GM13976 (cell line): Measurements from ENCODE around the gene BOD1L1.
A peak's percentile ranks its signal among the peaks of the same experiment; 100 is the strongest.

Experiments
- DNase-seq: peaks from one replicate; pipeline ENCODE4 v3.0.0; 2012; ENCODE audit warnings: low spot score
- in situ Hi-C: fragments of 300-500 bp; cut with MboI; formaldehyde crosslinking; loops from one replicate; pipeline ENCODE4 v1.12.0; 2022; ENCODE audit warnings: low sequenced_read_pairs, mixed read lengths, inconsistent platforms; ENCODE audit not compliant: unreplicated experiment
- TF ChIP-seq, protein P1 (sequence below): IDR thresholded peaks from 2 replicates; pipeline ENCODE4 v1.5.1; 2012; ENCODE audit warnings: borderline replicate concordance, mild to moderate bottlenecking; ENCODE audit not compliant: insufficient read depth; ENCODE audit errors: extremely low read depth, missing control alignments, control extremely low read depth

BOD1L1 gene

DNA sequence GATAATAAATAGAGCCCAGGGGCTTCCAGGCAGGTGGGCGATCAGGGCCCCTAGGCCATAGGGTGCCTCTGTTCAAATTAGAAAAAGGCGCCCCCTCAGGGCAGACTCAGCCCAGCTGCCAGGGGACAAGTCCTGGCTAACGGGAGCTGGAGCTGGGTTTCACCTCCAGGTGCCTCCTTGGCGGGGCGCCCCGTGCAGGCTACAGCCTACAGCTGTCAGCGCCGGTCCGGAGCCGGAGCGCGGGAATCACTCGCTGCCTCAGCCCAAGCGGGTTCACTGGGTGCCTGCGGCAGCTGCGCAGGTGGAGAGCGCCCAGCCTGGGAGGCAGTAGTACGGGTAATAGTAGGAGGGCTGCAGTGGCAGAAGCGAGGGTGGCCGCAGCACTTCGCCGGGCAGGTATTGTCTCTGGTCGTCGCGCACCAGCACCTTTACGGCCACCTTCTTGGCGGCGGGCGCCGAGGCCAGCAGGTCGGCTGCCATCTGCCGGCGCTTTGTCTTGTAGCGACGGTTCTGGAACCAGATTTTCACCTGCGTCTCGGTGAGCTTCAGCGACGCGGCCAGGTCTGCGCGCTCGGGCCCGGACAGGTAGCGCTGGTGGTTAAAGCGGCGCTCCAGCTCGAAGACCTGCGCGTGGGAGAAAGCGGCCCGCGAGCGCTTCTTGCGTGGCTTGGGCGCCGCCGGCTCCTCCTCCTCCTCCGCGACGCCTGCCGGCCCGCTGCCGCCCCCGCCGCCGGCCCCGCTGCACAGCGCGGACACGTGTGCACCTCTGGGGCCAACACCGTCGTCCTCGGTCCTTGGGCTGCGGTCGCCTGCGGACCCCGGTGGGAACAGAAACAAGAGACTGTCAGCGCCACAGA lies 85.6 kb downstream of the BOD1L1 start:
- in situ Hi-C loops: loop anchor here (10.0 kb wide), 1 partner anchor 807 kb away; no protein-coding TSS in a partner anchor
- DNase-seq: peak; percentile 64
- TF ChIP-seq, protein P1, sequence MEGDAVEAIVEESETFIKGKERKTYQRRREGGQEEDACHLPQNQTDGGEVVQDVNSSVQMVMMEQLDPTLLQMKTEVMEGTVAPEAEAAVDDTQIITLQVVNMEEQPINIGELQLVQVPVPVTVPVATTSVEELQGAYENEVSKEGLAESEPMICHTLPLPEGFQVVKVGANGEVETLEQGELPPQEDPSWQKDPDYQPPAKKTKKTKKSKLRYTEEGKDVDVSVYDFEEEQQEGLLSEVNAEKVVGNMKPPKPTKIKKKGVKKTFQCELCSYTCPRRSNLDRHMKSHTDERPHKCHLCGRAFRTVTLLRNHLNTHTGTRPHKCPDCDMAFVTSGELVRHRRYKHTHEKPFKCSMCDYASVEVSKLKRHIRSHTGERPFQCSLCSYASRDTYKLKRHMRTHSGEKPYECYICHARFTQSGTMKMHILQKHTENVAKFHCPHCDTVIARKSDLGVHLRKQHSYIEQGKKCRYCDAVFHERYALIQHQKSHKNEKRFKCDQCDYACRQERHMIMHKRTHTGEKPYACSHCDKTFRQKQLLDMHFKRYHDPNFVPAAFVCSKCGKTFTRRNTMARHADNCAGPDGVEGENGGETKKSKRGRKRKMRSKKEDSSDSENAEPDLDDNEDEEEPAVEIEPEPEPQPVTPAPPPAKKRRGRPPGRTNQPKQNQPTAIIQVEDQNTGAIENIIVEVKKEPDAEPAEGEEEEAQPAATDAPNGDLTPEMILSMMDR: peak; percentile 29

DNA sequence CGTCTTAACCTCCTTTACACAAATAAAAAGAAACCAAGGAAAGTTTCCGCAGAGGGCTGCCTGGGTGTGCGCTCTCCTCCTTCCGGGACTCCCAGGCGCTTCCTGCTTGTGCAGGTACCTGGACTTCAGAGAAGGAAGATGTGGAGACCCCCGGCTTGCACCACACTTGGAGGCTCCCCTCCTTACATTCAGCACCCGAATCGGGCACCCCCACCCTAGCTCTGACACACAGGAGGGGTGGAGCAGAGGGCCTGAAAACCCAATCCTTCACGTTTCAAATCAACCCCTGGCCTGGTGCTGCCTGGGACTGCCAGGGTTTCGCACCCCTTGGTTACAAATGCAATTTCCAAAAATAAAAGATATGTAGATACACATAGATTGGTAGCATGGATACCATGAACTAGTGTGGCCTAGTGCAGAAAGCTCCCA lies 86.3 kb downstream of the BOD1L1 start:
- in situ Hi-C loops: loop anchor here (10.0 kb wide), 1 partner anchor 806 kb away; no protein-coding TSS in a partner anchor
- DNase-seq: peak; percentile 27
- TF ChIP-seq, protein P1: no peak

DNA sequence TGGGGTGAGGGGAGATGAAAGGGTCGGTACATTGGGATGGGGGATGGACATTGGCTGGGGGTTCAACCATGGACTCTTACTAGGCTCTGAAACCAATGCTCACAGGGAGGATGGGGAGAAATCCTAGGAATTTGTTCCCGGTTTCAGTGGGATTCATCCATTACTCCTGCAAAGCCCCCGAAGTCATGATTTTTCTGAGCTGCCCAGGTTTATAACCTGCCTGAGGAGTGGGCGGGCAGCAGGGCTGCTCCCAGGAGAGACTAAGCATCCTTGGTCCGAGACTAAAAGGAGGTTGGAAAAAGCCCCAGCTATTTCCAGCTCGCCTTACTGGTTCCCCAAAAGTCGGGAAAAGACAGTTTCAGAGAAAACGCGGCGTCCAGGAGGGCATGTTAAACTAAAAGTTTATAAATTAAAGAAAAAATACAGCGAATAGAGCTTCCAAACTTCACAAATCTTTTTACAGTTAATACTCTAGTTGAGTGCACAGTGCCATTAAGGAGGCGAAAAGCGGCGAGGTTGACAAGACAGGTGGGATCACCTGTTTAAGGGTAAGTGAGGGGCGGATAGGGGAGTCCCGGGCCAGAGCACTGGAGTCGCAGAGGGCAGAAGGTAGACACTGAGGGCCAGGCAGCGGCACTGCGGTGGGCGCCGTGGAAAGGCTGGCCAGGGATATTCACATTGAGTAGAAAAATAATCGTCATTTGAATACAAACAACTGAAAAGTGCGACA lies 86.9 kb downstream of the BOD1L1 start:
- DNase-seq: peak; percentile 30
- TF ChIP-seq, protein P1: no peak
- in situ Hi-C loops: loop anchor here (10.0 kb wide), 1 partner anchor 806 kb away; no protein-coding TSS in a partner anchor

DNA sequence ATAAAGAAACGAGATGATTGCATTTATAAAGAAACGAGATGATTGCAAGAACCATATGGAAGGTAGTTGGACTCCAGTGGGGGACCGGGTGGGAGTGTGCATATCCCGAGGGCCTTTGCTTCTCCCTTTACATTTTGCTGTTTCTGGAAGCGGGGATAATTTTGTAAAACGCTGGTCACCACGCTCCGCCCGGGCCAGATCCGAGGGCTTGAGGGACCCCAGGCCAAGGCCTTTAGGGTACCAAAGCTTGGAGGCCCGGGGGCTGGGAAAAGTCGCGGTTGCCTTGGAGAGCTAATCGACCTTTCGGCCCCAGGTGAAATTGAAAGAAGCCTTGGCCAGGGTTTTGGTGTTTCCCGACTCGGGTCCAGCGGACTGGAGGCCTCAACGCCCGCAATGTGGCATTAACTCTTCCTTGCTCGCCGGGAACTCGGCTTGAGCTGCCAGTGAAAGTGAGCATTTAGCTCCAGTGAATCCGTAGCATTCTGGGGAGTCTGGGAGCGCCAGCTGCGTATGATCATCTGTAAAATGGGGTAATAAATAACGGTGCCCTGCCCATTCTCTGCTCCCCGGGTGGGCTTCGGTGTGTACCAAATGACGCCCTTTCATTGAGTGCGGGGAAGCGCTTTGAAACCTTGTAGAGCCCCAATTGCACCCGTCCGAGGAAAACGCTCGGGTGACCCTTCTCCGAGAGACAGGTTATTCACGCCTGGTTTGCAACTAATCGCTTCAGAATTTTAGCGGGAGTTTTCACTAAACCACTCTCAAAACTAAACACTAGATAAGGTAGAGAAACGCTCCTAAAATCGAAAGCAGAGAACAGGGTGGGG lies 87.7 kb downstream of the BOD1L1 start:
- TF ChIP-seq, protein P1: no peak
- DNase-seq: peak; percentile 25
- in situ Hi-C loops: loop anchor here (10.0 kb wide), 1 partner anchor 805 kb away; no protein-coding TSS in a partner anchor

DNA sequence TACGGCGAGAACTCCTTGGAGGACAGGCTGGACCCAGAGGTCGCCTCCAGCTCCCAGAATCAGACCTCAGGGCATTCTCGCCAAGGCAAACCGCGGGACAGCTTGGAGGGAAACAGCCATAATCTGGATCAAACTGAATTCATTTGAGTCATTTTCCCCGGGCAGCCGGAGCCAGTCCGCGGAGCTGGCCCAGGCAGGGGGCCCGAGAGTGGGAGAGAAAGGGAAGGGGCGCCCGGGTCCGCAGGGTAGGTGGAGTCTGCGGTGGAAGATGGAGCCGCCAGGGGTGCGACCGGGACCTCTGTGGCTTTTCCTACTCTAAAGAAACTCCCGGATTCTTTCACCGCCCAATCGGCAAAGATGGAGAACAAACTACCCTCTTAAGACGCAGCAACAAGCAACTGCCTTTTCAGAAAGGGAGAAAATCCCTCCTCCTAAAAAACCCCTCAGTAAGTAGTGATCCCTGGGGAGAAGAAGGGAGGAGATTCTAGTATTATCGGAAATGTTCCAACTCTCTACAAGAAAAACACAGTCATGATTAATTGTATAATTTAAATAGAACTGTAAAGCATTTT lies 88.4 kb downstream of the BOD1L1 start:
- TF ChIP-seq, protein P1: no peak
- in situ Hi-C loops: no loop called here
- peak; percentile 27 for DNase-seq
